Hepatocyte (in vitro differentiated cells): ENCODE results near the gene ITFG1. TPM values are rescaled to one million over a fixed set of nuclear protein-coding genes. Genes with fewer than 3 reads are reported as not detected.
A peak's percentile ranks its signal among the peaks of the same experiment; 100 is the strongest.

Experiments
- DNase-seq: peaks from one replicate; pipeline ENCODE4 v3.0.0-alpha.2; 2016; ENCODE audit warnings: low spot score
- H2AFZ ChIP-seq: fragments of 200-600 bp; sonication (generic); 2 replicates; pipeline ENCODE4 v1.6.0; 2016; ENCODE audit warnings: antibody characterized with exemption, mild to moderate bottlenecking
- H3K27ac ChIP-seq: fragments of 200-600 bp; sonication (generic); 2 replicates; pipeline ENCODE4 v1.5.1; 2016; ENCODE audit warnings: mild to moderate bottlenecking
- H3K27me3 ChIP-seq: fragments of 200-600 bp; sonication (generic); 2 replicates; pipeline ENCODE4 v1.6.1; 2016
- H3K36me3 ChIP-seq: fragments of 200-600 bp; sonication (generic); replicated peaks from 2 replicates; pipeline ENCODE4 v1.5.1; 2016; ENCODE audit warnings: low read depth; ENCODE audit not compliant: insufficient read depth
- H3K4me1 ChIP-seq: fragments of 200-600 bp; sonication (generic); 2 replicates; pipeline ENCODE4 v1.5.1; 2016; ENCODE audit warnings: mild to moderate bottlenecking, moderate library complexity; ENCODE audit not compliant: insufficient read depth
- H3K4me2 ChIP-seq: fragments of 200-600 bp; sonication (generic); 2 replicates; pipeline ENCODE4 v1.6.0; 2016
- H3K4me3 ChIP-seq: fragments of 200-600 bp; sonication (generic); 2 replicates; pipeline ENCODE4 v1.5.1; 2016; ENCODE audit warnings: mild to moderate bottlenecking
- H3K79me2 ChIP-seq: fragments of 200-600 bp; sonication (generic); 2 replicates; pipeline ENCODE4 v1.6.0; 2017; ENCODE audit warnings: mild to moderate bottlenecking
- H3K9me2 ChIP-seq: fragments of 200-600 bp; sonication (generic); replicated peaks from 2 replicates; pipeline ENCODE4 v1.6.0; 2017; ENCODE audit warnings: mild to moderate bottlenecking; ENCODE audit not compliant: insufficient read depth
- H3K9me3 ChIP-seq: fragments of 200-600 bp; sonication (generic); 2 replicates; pipeline ENCODE4 v1.5.1; 2016; ENCODE audit warnings: low read depth, mild to moderate bottlenecking
- H4K20me1 ChIP-seq: fragments of 200-600 bp; sonication (generic); 2 replicates; pipeline ENCODE4 v1.6.0; 2016; ENCODE audit warnings: mild to moderate bottlenecking; ENCODE audit not compliant: insufficient read depth, poor library complexity, severe bottlenecking
- EZH2 ChIP-seq: fragments of 200-600 bp; sonication (generic); IDR thresholded peaks from 2 replicates; pipeline ENCODE4 v1.6.1; 2016; ENCODE audit warnings: antibody characterized with exemption, mild to moderate bottlenecking, borderline replicate concordance
- EZH2phosphoT487 ChIP-seq: fragments of 200-600 bp; sonication (generic); IDR thresholded peaks from one replicate; pipeline ENCODE4 v1.6.1; 2018; ENCODE audit warnings: antibody characterized with exemption, mild to moderate bottlenecking, low read depth, moderate library complexity; ENCODE audit not compliant: unreplicated experiment, severe bottlenecking
- WGBS: methylation state at CpG from one replicate; pipeline ENCODE4 v1.1.6; 2016; ENCODE audit warnings: low lambda C conversion rate; ENCODE audit errors: missing lambda C conversion rate; 5-methylcytosine and 5-hydroxymethylcytosine counted together
- polyA plus RNA-seq: library from polyadenylated mRNA; unstranded; fragments of >200 nt; fragmentation: Nextera tagmentation; extraction: Ambion mirVana; gene quantifications from 2 replicates; pipeline ENCODE4 v1.2.1, GENCODE V29; 2016
- total RNA-seq: library from RNA; depleted of rRNA; stranded (reverse); fragments of >200 nt; gene quantifications from 2 replicates; pipeline ENCODE4 v1.2.3, GENCODE V29; 2014
- TF ChIP-seq, protein P1 (sequence below): fragments of 200-600 bp; sonication (generic); IDR thresholded peaks from 2 replicates; pipeline ENCODE4 v1.5.1; 2016; ENCODE audit warnings: antibody characterized with exemption, mild to moderate bottlenecking; ENCODE audit not compliant: poor library complexity

ITFG1 gene
- total and polyA plus RNA-seq, 2 experiments from 2014 or later: 87.8 to 91.4 TPM

DNA sequence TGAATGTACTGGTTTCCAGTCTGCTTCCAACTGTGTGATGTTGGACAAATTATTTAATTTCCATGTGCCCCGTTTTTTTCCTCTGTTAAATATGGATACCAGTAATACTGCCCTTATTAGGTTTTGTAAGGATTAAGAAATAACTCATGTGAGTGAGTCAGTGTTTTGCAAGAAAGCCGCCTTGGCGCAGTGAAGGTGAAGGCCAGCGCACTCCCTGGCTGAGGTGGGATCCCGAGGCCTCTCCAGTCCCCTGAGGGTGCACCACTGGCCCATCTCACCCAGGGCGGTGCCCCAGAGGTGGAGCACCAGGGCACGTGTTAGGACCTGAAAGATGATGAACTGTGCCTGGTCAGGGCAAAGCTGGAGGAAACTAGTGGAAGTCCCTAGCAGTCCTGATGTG lies 43.7 kb upstream of the ITFG1 start:
- no peak overlapping the region for H3K27ac ChIP-seq
- H4K20me1 ChIP-seq: no peaks in the 10 kb centered on the region
- no peak overlapping the region for H3K4me2 ChIP-seq
- no peaks in the 10 kb centered on the region for H3K79me2 ChIP-seq
- 94% methylated on average over 7 of the region's 7 CpGs for WGBS
- no peak overlapping the region for H2AFZ ChIP-seq
- no peaks in the 10 kb centered on the region for H3K9me2 ChIP-seq
- TF ChIP-seq EZH2 (no peak), EZH2phosphoT487 (no peak)
- TF ChIP-seq, protein P1, sequence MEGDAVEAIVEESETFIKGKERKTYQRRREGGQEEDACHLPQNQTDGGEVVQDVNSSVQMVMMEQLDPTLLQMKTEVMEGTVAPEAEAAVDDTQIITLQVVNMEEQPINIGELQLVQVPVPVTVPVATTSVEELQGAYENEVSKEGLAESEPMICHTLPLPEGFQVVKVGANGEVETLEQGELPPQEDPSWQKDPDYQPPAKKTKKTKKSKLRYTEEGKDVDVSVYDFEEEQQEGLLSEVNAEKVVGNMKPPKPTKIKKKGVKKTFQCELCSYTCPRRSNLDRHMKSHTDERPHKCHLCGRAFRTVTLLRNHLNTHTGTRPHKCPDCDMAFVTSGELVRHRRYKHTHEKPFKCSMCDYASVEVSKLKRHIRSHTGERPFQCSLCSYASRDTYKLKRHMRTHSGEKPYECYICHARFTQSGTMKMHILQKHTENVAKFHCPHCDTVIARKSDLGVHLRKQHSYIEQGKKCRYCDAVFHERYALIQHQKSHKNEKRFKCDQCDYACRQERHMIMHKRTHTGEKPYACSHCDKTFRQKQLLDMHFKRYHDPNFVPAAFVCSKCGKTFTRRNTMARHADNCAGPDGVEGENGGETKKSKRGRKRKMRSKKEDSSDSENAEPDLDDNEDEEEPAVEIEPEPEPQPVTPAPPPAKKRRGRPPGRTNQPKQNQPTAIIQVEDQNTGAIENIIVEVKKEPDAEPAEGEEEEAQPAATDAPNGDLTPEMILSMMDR: no peak
- no peaks in the 10 kb centered on the region for H3K9me3 ChIP-seq
- no peaks in the 10 kb centered on the region for H3K4me1 ChIP-seq
- no peak for DNase-seq
- H3K36me3 ChIP-seq: no peaks in the 10 kb centered on the region
- H3K27me3 ChIP-seq: no peaks in the 10 kb centered on the region
- no peak overlapping the region for H3K4me3 ChIP-seq

DNA sequence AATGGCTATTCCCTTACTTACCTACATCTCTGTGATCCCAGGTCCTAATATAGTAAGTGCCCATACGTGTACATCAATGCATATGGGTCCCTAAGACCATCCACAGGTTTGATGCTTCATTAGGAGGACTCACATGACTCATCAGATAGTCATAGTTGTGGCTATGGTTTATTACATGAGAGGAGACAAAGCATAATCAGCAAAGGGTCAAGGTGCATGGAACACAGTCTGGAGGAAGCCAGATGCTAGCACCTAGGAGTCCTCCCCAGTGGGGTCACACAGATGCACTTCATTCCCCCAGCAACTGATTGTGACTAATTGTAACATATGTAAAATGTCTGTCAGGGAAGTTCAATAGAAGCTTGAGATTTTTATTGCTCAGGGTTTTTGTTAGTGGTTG lies 43.1 kb upstream of the ITFG1 start:
- Histone ChIP-seq H3K4me2 (no peak overlapping the region), H4K20me1 (no peaks in the 10 kb centered on the region), H3K4me1 (no peaks in the 10 kb centered on the region), H3K4me3 (no peak overlapping the region), H3K9me2 (no peaks in the 10 kb centered on the region), H3K36me3 (no peaks in the 10 kb centered on the region), H3K27ac (no peak overlapping the region), H3K9me3 (no peaks in the 10 kb centered on the region), H3K79me2 (no peaks in the 10 kb centered on the region), H2AFZ (no peak overlapping the region), H3K27me3 (no peaks in the 10 kb centered on the region)
- TF ChIP-seq, protein P1: no peak
- TF ChIP-seq EZH2phosphoT487 (no peak), EZH2 (no peak)
- DNase-seq: no peak
- 90% methylated on average over 1 of the region's 1 CpG for WGBS

DNA sequence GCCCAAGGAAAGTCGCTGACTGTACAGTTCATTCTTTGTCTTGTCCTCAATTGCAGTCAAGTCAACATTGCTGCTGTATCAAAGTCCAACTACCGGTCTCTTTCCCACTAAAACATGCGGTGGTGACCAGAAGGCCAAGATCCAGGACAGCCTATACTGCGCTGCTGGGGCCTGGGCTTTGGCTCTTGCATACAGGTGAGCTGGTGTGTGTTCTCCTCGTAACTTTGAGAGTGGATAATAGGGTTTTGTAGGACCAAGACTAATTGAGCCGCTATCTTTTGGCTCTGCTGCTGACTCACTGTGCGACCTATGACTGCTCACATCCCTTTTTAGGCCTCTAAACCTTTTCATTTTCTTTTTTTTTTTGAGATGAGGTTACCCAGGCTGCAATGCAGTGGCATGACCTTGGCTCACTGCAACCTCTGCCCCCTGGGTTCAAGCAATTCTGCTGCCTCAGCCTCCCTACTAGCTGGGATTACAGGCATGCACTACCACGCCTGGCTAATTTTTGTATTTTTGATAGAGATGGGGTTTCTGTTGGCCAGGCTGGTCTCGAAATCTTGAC lies 38.9 kb upstream of the ITFG1 start:
- WGBS: 88% methylated on average over 9 of the region's 9 CpGs
- no peak overlapping the region for H3K27ac ChIP-seq
- H3K4me2 ChIP-seq: no peak overlapping the region
- no peaks in the 10 kb centered on the region for H3K9me2 ChIP-seq
- no peak overlapping the region for H2AFZ ChIP-seq
- no peaks in the 10 kb centered on the region for H3K9me3 ChIP-seq
- H3K36me3 ChIP-seq: no peaks in the 10 kb centered on the region
- no peaks in the 10 kb centered on the region for H3K27me3 ChIP-seq
- H3K4me1 ChIP-seq: no peaks in the 10 kb centered on the region
- DNase-seq: peak; percentile 37
- no peak overlapping the region for H3K4me3 ChIP-seq
- no peaks in the 10 kb centered on the region for H4K20me1 ChIP-seq
- TF ChIP-seq, protein P1: no peak
- TF ChIP-seq EZH2: no peak
- no peak for TF ChIP-seq EZH2phosphoT487
- H3K79me2 ChIP-seq: peaks cover 6% of the 10 kb centered on the region
